Amygdala (tissue), 56 donors: ENCODE results near the gene CNNM3.

Source experiments
- DNase-seq, 56 donors: peaks; one replicate each; lab custom pipeline; 2025; lab: John Stamatoyannopoulos, UW

The CNNM3 gene

GRCh38 chr2:96816836-96817702 is 1.0 kb downstream of the CNNM3 start:
- no peak for DNase-seq

GRCh38 chr2:96817882-96818281 is 1.8 kb downstream of the CNNM3 start:
- no peak for DNase-seq

- no peak for DNase-seq
Measured at GRCh38 chr2:96819128-96819875, 3.2 kb downstream of the CNNM3 start.

- no peak for DNase-seq
Measured at GRCh38 chr2:96819876-96820511, 3.9 kb downstream of the CNNM3 start.

- DNase-seq: no peak
Measured at GRCh38 chr2:96821113-96821675, 5.1 kb downstream of the CNNM3 start.

DNA sequence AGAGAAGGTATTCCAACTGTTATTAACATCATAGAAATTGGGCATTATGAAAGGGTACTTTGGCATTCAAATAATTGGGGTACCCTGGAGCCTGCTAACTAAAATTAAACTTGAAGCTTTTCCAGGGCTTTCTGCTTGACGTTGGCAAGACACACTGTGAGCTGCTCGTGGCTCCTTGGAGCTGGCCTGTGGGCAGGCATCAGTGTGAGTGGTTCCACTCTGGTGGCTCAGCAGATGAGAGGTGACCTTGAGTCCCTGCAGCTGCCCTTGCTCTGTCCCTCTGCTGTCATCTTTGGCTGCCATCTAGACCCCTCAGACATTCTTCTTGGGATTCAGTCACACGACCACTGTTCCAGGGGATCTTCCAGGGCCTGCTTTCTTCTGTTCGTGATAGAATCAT is 6.7 kb downstream of the CNNM3 start:
- peak in 1 of 56 donors; percentile 25 for DNase-seq

- DNase-seq: no peak
Measured at GRCh38 chr2:96823198-96823597, 7.1 kb downstream of the CNNM3 start.

GRCh38 chr2:96824079-96824870 is 8.2 kb downstream of the CNNM3 start:
- DNase-seq: no peak

DNA sequence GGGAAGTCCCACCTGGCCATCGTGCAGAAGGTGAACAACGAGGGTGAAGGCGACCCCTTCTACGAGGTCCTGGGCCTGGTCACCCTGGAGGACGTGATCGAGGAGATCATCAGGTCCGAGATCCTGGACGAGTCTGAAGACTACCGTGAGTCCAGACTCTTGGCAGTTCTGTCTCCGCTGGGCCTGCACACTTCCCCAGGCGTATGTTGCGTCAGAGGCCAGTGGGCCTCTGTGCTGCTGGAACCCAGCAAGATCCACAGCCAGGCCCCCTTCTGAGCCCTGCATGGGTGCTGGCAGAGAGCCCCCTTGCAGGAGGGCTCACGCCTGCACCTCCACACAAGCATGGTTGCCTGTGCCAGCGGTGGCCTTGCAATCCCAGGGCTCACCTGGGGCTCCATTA is 9.0 kb downstream of the CNNM3 start:
- DNase-seq: no peak

- DNase-seq: no peak
Measured at GRCh38 chr2:96826546-96827278, 10.6 kb downstream of the CNNM3 start.

- DNase-seq: no peak
Measured at GRCh38 chr2:96828436-96828835, 12.4 kb downstream of the CNNM3 start.

- no peak for DNase-seq
Measured at GRCh38 chr2:96828874-96829273, 12.8 kb downstream of the CNNM3 start.

GRCh38 chr2:96830044-96830562 is 14.0 kb downstream of the CNNM3 start:
- DNase-seq: no peak

DNA sequence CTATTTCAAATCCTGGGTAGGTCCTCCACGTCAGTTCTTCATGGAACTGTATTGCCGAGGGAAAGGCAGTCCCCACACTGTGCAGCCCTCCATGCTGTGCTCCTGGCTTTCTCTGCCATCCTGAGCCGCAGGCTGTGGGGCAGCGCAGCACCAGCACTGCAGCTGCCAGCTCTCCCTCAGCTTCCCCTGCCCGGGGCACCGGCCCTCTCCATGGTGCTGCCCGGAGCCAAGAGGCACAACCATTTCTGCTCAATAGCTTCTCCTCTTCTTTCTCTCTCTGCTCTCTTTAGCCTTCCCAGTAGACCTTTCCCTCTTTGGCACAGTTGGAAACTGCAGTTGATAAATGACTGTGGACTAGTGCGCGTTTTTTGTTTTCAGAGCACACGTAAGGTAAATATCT is 15.6 kb downstream of the CNNM3 start:
- no peak for DNase-seq

DNA sequence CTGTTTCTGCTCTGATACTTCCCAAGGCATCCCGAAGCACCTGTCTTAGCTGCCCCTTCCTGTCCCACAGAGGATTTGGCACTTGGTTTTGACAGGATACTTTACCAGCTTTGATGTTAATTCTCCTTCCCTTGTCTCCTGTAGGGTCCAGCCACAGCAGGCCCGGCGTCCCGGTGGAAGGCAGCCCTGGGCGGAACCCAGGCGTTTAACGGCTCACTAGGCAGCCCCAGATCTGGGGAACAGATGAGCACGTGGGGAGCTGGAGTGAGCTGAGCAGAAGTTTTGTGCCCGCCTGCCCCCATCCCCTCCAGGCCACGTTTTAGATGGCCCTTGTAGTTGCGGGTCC is 16.3 kb downstream of the CNNM3 start:
- DNase-seq: no peak

- no peak for DNase-seq
Measured at GRCh38 chr2:96832754-96833507, 16.9 kb downstream of the CNNM3 start.

DNA sequence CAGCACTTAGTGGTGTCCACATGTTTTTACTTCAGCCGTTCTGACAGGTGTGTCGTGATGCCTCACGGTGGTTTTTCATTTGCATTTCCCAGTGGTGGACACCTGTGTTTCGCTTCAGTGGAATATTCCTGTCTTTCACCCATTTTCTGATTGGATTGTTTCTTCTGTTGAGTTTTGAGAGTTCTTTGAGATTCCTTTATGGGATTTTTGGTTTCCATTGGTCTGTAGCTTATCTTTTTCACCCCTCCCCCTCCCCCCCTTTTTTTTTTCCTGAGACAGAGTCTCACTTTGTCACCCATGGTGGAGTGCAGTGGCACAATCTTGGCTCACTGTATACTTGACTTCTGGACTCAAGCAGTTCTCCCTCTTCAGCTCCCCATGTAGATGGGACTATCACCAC is 19.8 kb downstream of the CNNM3 start:
- no peak for DNase-seq

- DNase-seq: no peak
Measured at GRCh38 chr2:96837575-96837974, 21.5 kb downstream of the CNNM3 start.
